BJ (cell line): Measurements from ENCODE around the gene RINL. TPM values are rescaled to one million over a fixed set of nuclear protein-coding genes. Genes with fewer than 3 reads are reported as not detected.
"Not testable (repeated sequence)": the region's sequence is repeated elsewhere in the genome, so short reads cannot be mapped to it uniquely, and the experiment has no call there.

Experiments
- CTCF ChIA-PET: fragments of 350-600 bp; formaldehyde crosslinking; extraction: SDS; loops from one replicate; lab custom pipeline; 2021; ENCODE audit warnings: antibody characterized with exemption, inconsistent platforms; lab: Yijun Ruan, JAX
- POLR2A ChIA-PET: fragments of 300-600 bp; sonication (Branson Sonifier 250); formaldehyde crosslinking; extraction: SDS; loops from one replicate; lab custom pipeline; 2021; ENCODE audit warnings: antibody characterized with exemption; lab: Charles Lee
- DNase-seq: peaks from one replicate; pipeline ENCODE4 v3.0.0-alpha.2; 2011; ENCODE audit warnings: low read depth
- H3K27me3 ChIP-seq: 2 replicates; pipeline ENCODE4 v1.6.0; 2011; ENCODE audit warnings: low read length; ENCODE audit not compliant: control insufficient read depth, insufficient read depth
- H3K36me3 ChIP-seq: 2 replicates; pipeline ENCODE4 v1.5.1; 2011; ENCODE audit warnings: low read length; ENCODE audit not compliant: control insufficient read depth, insufficient read depth
- H3K4me3 ChIP-seq: 2 replicates; pipeline ENCODE4 v1.5.1; 2011; ENCODE audit warnings: low read depth, mild to moderate bottlenecking, control low read depth, low read length
- polyA plus RNA-seq: library from polyadenylated mRNA; depleted of rRNA; stranded (reverse); fragments of >200 nt; gene quantifications from 2 replicates; pipeline ENCODE4 v1.2.3, GENCODE V29; 2011
- TF ChIP-seq, protein P1 (sequence below): IDR thresholded peaks from 2 replicates; pipeline ENCODE4 v1.5.1; 2011; ENCODE audit warnings: low read depth, mild to moderate bottlenecking, control low read depth, inconsistent platforms, low read length, moderate library complexity; ENCODE audit not compliant: insufficient read depth

The RINL gene
- polyA plus RNA-seq, 1 experiment = 1.9 TPM

DNA sequence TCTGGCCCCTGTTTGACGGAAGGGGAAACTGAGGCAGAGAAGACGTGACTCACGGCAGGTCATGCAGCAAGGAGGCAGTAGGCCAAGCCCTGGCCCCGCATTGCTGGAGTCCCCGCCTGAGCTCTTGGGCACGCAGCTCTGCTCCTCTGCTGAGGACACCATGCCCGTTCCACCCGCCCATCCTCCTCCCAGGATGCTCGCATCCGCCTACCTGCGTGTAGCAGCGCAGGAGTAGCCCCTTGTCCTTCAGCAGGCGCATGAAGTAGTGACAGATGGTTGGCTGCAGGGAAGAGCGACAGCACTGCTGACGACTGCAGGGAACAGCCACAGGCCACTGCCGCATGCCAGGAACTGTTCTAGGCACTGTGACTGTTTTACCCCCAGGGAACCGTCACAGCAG lies 10.8 kb upstream of the RINL start:
- ChIA-PET POLR2A (no interaction called here), CTCF (interaction anchor here (0.6 to 2.4 kb wide), 6 partner anchors 9 to 587 kb away, joined by 3 to 30 read pairs (median 4); partner anchors contain the start of gene RINL)
- TF ChIP-seq, protein P1, sequence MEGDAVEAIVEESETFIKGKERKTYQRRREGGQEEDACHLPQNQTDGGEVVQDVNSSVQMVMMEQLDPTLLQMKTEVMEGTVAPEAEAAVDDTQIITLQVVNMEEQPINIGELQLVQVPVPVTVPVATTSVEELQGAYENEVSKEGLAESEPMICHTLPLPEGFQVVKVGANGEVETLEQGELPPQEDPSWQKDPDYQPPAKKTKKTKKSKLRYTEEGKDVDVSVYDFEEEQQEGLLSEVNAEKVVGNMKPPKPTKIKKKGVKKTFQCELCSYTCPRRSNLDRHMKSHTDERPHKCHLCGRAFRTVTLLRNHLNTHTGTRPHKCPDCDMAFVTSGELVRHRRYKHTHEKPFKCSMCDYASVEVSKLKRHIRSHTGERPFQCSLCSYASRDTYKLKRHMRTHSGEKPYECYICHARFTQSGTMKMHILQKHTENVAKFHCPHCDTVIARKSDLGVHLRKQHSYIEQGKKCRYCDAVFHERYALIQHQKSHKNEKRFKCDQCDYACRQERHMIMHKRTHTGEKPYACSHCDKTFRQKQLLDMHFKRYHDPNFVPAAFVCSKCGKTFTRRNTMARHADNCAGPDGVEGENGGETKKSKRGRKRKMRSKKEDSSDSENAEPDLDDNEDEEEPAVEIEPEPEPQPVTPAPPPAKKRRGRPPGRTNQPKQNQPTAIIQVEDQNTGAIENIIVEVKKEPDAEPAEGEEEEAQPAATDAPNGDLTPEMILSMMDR = no peak
- DNase-seq = no peak
- H3K36me3 ChIP-seq = peaks cover 8% of the 10 kb centered on the region
- no peak overlapping the region for H3K4me3 ChIP-seq
- no peaks in the 10 kb centered on the region for H3K27me3 ChIP-seq

DNA sequence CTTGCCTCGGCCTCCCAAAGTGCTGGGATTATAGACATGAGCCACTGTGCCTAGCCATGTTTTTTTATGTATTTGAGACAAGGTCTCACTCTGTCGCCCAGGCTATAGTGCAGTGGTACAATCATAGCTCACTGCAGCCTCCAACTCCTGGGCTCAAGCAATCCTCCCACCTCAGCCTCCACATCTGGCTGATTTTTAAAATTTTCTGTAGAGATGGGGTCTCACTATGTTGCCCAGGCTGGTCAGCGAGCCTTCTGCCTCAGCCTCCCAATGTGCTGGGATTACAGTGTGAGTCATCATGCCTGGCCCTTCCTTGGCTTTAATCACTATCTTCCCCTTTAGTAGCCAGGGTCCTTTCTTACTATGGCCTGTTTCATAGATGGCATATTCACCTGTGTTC lies 6.6 kb upstream of the RINL start:
- CTCF ChIA-PET = interaction anchor here (0.9 to 1.5 kb wide), 3 partner anchors 14 to 46 kb away, joined by 3 to 5 read pairs (median 4); partner anchors contain the start of genes MRPS12, NFKBIB and SARS2
- POLR2A ChIA-PET, DNase-seq, H3K36me3 ChIP-seq, H3K27me3 ChIP-seq, H3K4me3 ChIP-seq: not testable (repeated sequence)

DNA sequence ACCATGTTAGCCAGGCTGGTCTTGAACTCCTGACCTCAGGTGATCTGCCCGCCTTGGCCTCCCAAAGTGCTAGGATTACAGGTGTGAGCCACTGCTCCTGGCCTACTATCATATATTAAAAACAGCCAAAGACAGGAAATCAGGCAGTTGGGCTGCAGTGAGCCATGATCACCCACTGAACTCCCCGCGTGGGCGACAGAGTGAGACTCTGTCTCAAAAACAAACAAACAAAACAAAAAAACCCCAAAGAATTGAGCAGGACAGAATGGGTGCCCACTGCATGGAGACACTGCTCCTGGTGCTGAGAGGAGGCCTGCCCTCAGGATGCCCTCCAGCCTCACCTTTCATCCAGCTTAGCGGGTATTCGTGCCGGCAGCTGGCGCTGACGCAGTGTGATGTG lies 5.2 kb upstream of the RINL start:
- POLR2A ChIA-PET = no interaction called here
- no peak overlapping the region for H3K4me3 ChIP-seq
- CTCF ChIA-PET = interaction anchor here (0.5 to 5.2 kb wide), 4 partner anchors 13 to 47 kb away, joined by 3 to 29 read pairs (median 4); no protein-coding TSS in a partner anchor

DNA sequence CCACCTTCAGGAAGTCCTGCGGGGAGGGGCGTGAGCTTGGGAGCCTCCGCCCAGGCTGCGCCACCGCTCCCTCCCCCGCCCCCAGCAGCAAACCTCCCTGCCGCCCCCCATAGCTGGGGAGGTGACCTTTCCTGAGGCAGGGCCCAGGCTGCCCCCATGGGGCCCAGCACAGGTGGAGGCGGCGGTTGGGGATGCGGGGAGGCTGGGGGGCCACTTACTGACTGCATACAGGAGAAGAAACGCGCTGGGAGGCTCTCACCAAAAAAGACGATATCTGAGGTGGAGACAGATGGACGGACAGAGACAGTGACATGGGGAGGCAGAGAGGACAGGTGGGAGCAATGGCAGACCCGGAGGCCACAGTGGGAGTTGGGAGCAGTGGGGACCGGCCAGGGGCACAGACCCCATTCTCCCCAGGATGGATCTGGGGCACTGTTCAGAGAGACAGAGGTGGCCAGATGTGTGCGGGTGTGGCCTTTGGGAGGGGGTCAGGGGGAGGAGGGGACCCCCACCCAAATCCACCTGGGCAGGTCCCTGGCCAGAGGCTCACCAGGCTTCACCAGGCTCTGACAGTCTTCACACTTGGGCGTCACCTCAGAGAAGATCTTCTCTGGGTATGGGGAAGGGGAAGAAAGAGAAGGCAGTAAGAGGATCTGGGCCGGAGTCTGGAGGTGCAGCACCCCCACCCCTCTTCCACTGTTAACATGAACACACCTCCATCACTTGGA lies 3.0 kb upstream of the RINL start:
- CTCF ChIA-PET = interaction anchor here (5.2 kb wide), 1 partner anchor 11 kb away, joined by 29 read pairs; no protein-coding TSS in a partner anchor
- DNase-seq = no peak
- H3K36me3 ChIP-seq = peaks cover 7% of the 10 kb centered on the region
- TF ChIP-seq, protein P1 = no peak
- no peaks in the 10 kb centered on the region for H3K27me3 ChIP-seq
- POLR2A ChIA-PET = no interaction called here
- H3K4me3 ChIP-seq = no peak overlapping the region

More for the DNA sequence above, 5.2 kb upstream of the RINL start:
- peaks cover 7% of the 10 kb centered on the region for H3K36me3 ChIP-seq
- TF ChIP-seq, protein P1 = no peak
- no peak for DNase-seq
- H3K27me3 ChIP-seq = no peaks in the 10 kb centered on the region

DNA sequence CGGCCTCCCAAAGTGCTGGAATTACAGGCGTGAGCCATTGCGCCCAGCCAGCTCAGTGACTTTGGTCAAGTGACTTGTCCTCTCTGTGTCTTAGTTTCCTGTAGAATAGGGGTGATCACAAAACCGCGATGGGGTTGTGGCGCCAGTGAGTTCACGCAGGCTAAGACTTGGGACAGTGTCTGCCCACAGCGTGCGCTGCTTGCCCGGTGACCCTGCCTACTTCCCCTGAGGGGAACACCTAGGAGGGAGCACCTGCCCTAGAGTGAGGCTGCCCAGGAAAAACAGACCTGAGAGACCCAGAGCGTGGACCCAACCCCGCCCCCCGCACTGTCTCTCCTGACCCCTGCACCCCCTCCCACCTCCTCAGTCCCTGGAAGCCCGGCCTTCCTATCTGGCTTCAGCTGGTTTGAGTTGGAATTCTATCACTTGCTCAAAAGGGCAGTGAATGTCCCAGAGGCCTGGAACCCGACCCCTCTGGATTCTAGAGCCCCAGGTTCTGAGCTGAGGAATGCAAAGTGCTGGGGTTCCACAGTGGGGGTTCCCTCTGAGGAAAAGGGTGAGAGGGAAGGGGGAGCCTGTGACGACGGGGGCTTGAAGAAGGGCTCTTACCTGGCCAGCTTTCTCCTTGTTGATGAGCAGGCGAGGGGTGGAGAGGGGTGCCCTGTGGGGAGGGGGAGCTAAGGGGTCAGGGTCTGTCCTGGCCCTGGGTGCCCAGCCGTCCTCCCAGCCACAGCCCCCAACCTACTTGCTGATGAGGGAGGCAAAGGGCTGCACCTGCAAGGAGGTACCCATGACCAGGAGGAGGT lies 2.2 kb upstream of the RINL start:
- Histone ChIP-seq H3K36me3 (peaks cover 7% of the 10 kb centered on the region), H3K4me3 (no peak overlapping the region), H3K27me3 (no peaks in the 10 kb centered on the region)
- no peak for DNase-seq
- ChIA-PET POLR2A (no interaction called here), CTCF (interaction anchor here (5.2 kb wide), 1 partner anchor 10 kb away, joined by 29 read pairs; no protein-coding TSS in a partner anchor)
- TF ChIP-seq, protein P1 = no peak
